WI38 (cell line): ENCODE data around the gene RETREG3.
"Not testable (repeated sequence)": the region's sequence is repeated elsewhere in the genome, so short reads cannot be mapped to it uniquely, and the experiment has no call there.

Source experiments
- H3K4me3 ChIP-seq: 2 replicates; pipeline ENCODE4 v1.5.1; 2011; ENCODE audit warnings: low read depth, mild to moderate bottlenecking, control low read depth, low read length
- CTCF ChIP-seq: IDR thresholded peaks from 2 replicates; pipeline ENCODE4 v1.5.1; 2012; ENCODE audit warnings: low read depth, mild to moderate bottlenecking, control low read depth, low read length

The RETREG3 gene

GRCh38 chr17:42623271-42623670 is 14.1 kb upstream of the RETREG3 start:
- H3K4me3 ChIP-seq: no peak overlapping the region
- no peak for TF ChIP-seq CTCF

DNA sequence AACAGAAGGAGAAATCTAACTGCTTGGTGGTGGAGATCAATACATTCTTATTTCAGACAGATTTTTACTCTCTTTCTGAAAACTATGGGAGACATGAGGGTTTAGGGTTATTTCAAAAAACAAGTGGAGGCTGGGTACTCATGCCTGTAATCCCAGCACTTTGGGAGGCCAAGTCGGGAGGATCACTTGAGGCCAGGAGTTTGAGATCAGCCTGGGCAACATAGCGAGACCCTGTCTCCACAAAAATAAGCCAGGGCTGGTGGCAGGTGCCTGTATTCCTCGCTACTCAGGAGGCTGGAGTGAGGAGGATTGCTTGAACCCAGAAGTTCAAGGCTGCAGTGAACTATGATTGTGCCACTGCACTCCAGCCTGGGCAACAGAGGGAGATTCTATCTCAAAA is 12.8 kb upstream of the RETREG3 start:
- H3K4me3 ChIP-seq: not testable (repeated sequence)

GRCh38 chr17:42618442-42619150 is 9.4 kb upstream of the RETREG3 start:
- H3K4me3 ChIP-seq: no peak overlapping the region
- no peak for TF ChIP-seq CTCF

- TF ChIP-seq CTCF: no peak
- no peak overlapping the region for H3K4me3 ChIP-seq
Observed at GRCh38 chr17:42617956-42618431, 8.8 kb upstream of the RETREG3 start.

DNA sequence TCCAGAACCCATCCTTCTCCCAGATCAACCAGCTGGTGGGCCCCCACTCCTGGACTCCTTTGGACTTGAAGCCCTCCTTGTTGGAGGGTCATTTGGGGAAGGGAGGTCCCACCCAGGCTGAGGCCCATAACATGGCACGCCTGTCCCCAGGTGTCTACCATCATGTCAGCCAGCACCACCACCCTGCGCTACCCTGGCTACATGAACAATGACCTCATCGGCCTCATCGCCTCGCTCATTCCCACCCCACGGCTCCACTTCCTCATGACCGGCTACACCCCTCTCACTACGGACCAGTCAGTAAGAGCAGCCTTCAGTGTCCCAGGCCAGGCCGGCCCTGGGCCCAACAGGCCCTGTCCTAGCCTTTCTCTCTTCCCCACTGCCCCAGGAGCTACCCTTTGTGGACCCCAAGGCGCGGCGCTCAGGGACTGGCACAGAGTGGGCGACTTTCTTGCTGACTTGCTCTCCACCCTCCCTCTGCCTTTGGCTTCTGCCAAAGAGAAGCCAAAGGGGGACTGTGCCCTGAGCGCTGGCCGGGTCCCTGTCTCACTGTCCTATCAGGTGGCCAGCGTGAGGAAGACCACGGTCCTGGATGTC is 4.6 kb upstream of the RETREG3 start:
- TF ChIP-seq CTCF: no peak
- H3K4me3 ChIP-seq: no peak overlapping the region

- no peak overlapping the region for H3K4me3 ChIP-seq
- no peak for TF ChIP-seq CTCF
Observed at GRCh38 chr17:42612013-42612412, 2.8 kb upstream of the RETREG3 start.

GRCh38 chr17:42609814-42610801 is 934 bp upstream of the RETREG3 start:
- peak overlapping the region; percentile 99 for H3K4me3 ChIP-seq
